ENCODE data around the gene ATOSA. TPM values are rescaled to one million over a fixed set of nuclear protein-coding genes. Genes with fewer than 3 reads are reported as not detected.

Gene ATOSA
- total RNA-seq, 2 experiments from 2014 or later = 26.0 to 40.5 TPM

Other genes starting within 250 kb of the ATOSA start
- 10 to 100 TPM; 30.3 to 43.2 TPM for gene MYO5A, start 150.5 kb downstream of the ATOSA start, total RNA-seq
- 100 to 1,000 TPM; 167 to 174 TPM for gene ARPP19, start 110.4 kb downstream of the ATOSA start, total RNA-seq
- gene ONECUT1, start 110.9 kb upstream of the ATOSA start, total RNA-seq = not detected